Ishikawa (cell line): ENCODE measurements around the gene PDE1C.

Experiments used
- CEBPB ChIP-seq: IDR thresholded peaks from 2 replicates; pipeline ENCODE4 v1.6.1; 2012
- CREB1 ChIP-seq: IDR thresholded peaks from 2 replicates; pipeline ENCODE4 v1.6.1; 2012; ENCODE audit warnings: low read depth
- EGR1 ChIP-seq: IDR thresholded peaks from 2 replicates; pipeline ENCODE4 v1.6.1; 2012
- MAX ChIP-seq: IDR thresholded peaks from 2 replicates; pipeline ENCODE4 v1.6.1; 2012
- NFIC ChIP-seq: IDR thresholded peaks from 2 replicates; pipeline ENCODE4 v1.6.1; 2012
- RAD21 ChIP-seq: IDR thresholded peaks from 2 replicates; pipeline ENCODE4 v1.6.1; 2012; ENCODE audit warnings: low read depth
- REST ChIP-seq: IDR thresholded peaks from 2 replicates; pipeline ENCODE4 v1.6.1; 2012; ENCODE audit warnings: low read depth, mild to moderate bottlenecking
- TAF1 ChIP-seq: IDR thresholded peaks from 2 replicates; pipeline ENCODE4 v1.6.1; 2012; ENCODE audit warnings: low read depth, mild to moderate bottlenecking
- TCF12 ChIP-seq: IDR thresholded peaks from 2 replicates; pipeline ENCODE4 v1.6.1; 2012; ENCODE audit warnings: low read depth
- TEAD4 ChIP-seq: IDR thresholded peaks from 2 replicates; pipeline ENCODE4 v1.6.1; 2012
- USF1 ChIP-seq: IDR thresholded peaks from 2 replicates; pipeline ENCODE4 v1.6.1; 2012
- ZBTB7A ChIP-seq: IDR thresholded peaks from 2 replicates; pipeline ENCODE4 v1.6.1; 2012; ENCODE audit warnings: low read depth

DNA sequence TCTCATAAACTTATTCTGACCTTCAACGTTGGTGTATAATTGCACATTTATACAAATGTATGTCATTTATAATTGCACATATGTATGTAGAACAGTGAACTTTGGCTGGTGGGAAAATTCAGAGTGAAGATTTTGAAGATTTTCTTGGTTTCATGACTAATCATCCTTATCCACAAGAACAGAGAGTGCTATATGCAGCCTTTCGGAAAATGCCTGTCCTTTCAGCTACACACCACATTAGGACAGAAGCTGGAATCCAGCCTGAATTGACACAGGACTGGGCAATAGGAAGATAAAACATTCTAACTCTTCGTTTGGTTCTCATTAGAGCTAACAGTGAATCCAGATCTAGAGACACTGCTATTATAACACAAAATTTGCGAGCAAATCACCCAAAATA, 166.2 kb downstream of the PDE1C start:
- TF ChIP-seq NFIC = no peak
- TF ChIP-seq TEAD4 = no peak
- TF ChIP-seq MAX = no peak
- TF ChIP-seq CEBPB = no peak
- no peak for TF ChIP-seq TCF12
- TF ChIP-seq TAF1 = no peak
- TF ChIP-seq ZBTB7A = no peak
- TF ChIP-seq USF1 = no peak
- TF ChIP-seq REST = no peak
- no peak for TF ChIP-seq RAD21
- no peak for TF ChIP-seq EGR1
- no peak for TF ChIP-seq CREB1
